NT2/D1 (cell line): Measurements from ENCODE around the gene IL21R.
"Not testable (repeated sequence)": the region's sequence is repeated elsewhere in the genome, so short reads cannot be mapped to it uniquely, and the experiment has no call there.

ENCODE experiments used
- DNase-seq: peaks from one replicate; pipeline ENCODE4 v3.0.0-alpha.2; 2011; ENCODE audit warnings: low read depth, low spot score
- H3K27me3 ChIP-seq: 2 replicates; pipeline ENCODE4 v1.6.0; 2011; ENCODE audit warnings: mild to moderate bottlenecking; ENCODE audit not compliant: insufficient read length, insufficient read depth
- H3K36me3 ChIP-seq: 2 replicates; pipeline ENCODE4 v1.6.1; 2011; ENCODE audit warnings: mild to moderate bottlenecking, low read length, mixed read lengths; ENCODE audit not compliant: insufficient read depth, insufficient read length
- H3K4me1 ChIP-seq: 2 replicates; pipeline ENCODE4 v1.5.1; 2011; ENCODE audit not compliant: insufficient read depth, insufficient read length
- H3K4me3 ChIP-seq: 2 replicates; pipeline ENCODE4 v1.5.1; 2011; ENCODE audit warnings: low read depth; ENCODE audit not compliant: insufficient read length
- H3K9ac ChIP-seq: 2 replicates; pipeline ENCODE4 v1.6.0; 2011; ENCODE audit warnings: low read depth; ENCODE audit not compliant: insufficient read length
- H3K9me3 ChIP-seq: 2 replicates; pipeline ENCODE4 v1.5.1; 2011; ENCODE audit warnings: mild to moderate bottlenecking, low read length; ENCODE audit not compliant: insufficient read depth
- SUZ12 ChIP-seq: IDR thresholded peaks from 2 replicates; pipeline ENCODE4 v1.6.1; 2011; ENCODE audit not compliant: insufficient read length, insufficient read depth; ENCODE audit errors: extremely low read depth
- YY1 ChIP-seq: IDR thresholded peaks from 2 replicates; pipeline ENCODE4 v1.6.1; 2011; ENCODE audit not compliant: insufficient read length, insufficient read depth
- ZNF274 ChIP-seq: IDR thresholded peaks from 2 replicates; pipeline ENCODE4 v1.6.1; 2011; ENCODE audit warnings: mild to moderate bottlenecking, low read depth, low read length

The IL21R gene

GRCh38 chr16:27394516-27394915 lies 7.5 kb upstream of the IL21R start:
- H3K4me1 ChIP-seq: no peaks in the 10 kb centered on the region
- peaks cover 18% of the 10 kb centered on the region for H3K9me3 ChIP-seq
- DNase-seq: no peak
- H3K36me3 ChIP-seq: no peaks in the 10 kb centered on the region
- TF ChIP-seq ZNF274 (no peak), SUZ12 (no peak), YY1 (no peak)
- H3K27me3 ChIP-seq: no peaks in the 10 kb centered on the region
- no peak overlapping the region for H3K4me3 ChIP-seq
- H3K9ac ChIP-seq: no peak overlapping the region

GRCh38 chr16:27398341-27398893 lies 3.6 kb upstream of the IL21R start:
- H3K9me3 ChIP-seq, H3K27me3 ChIP-seq, H3K36me3 ChIP-seq, H3K4me1 ChIP-seq, H3K4me3 ChIP-seq, H3K9ac ChIP-seq, DNase-seq: not testable (repeated sequence)

- no peak overlapping the region for H3K4me3 ChIP-seq
- peaks cover 5% of the 10 kb centered on the region for H3K4me1 ChIP-seq
- no peak for TF ChIP-seq SUZ12
- DNase-seq: no peak
- peaks cover 8% of the 10 kb centered on the region; the same call in 1 of the 2 replicates for H3K9me3 ChIP-seq
- H3K27me3 ChIP-seq: no peaks in the 10 kb centered on the region
- H3K9ac ChIP-seq: no peak overlapping the region
- H3K36me3 ChIP-seq: no peaks in the 10 kb centered on the region
Observed at GRCh38 chr16:27398894-27399853, 2.8 kb upstream of the IL21R start.

GRCh38 chr16:27399969-27400368 lies 2.0 kb upstream of the IL21R start:
- H3K4me3 ChIP-seq: no peak overlapping the region
- no peak for TF ChIP-seq SUZ12
- no peak for DNase-seq
- no peak overlapping the region for H3K9ac ChIP-seq
- H3K27me3 ChIP-seq: no peaks in the 10 kb centered on the region
- no peaks in the 10 kb centered on the region for H3K36me3 ChIP-seq
- peaks cover 6% of the 10 kb centered on the region; the same call in 1 of the 2 replicates for H3K9me3 ChIP-seq
- peaks cover 5% of the 10 kb centered on the region for H3K4me1 ChIP-seq

- H3K9me3 ChIP-seq: no peaks in the 10 kb centered on the region
- H3K27me3 ChIP-seq: no peaks in the 10 kb centered on the region
- H3K4me3 ChIP-seq: no peak overlapping the region
- no peak for DNase-seq
- TF ChIP-seq ZNF274 (no peak), SUZ12 (no peak), YY1 (no peak)
- H3K36me3 ChIP-seq: no peaks in the 10 kb centered on the region
- H3K4me1 ChIP-seq: peaks cover 5% of the 10 kb centered on the region
- no peak overlapping the region for H3K9ac ChIP-seq
Observed at GRCh38 chr16:27400751-27401620, 988 bp upstream of the IL21R start.

- Histone ChIP-seq H3K4me1 (peaks cover 5% of the 10 kb centered on the region), H3K27me3 (no peaks in the 10 kb centered on the region), H3K4me3 (no peak overlapping the region), H3K36me3 (no peaks in the 10 kb centered on the region), H3K9me3 (no peaks in the 10 kb centered on the region), H3K9ac (no peak overlapping the region)
- no peak for DNase-seq
- TF ChIP-seq SUZ12 (no peak), YY1 (no peak), ZNF274 (no peak)
Observed at GRCh38 chr16:27402569-27402963, 592 bp downstream of the IL21R start.

- Histone ChIP-seq H3K9ac (no peak overlapping the region), H3K9me3 (no peaks in the 10 kb centered on the region), H3K4me1 (peaks cover 5% of the 10 kb centered on the region), H3K4me3 (no peak overlapping the region), H3K36me3 (no peaks in the 10 kb centered on the region), H3K27me3 (no peaks in the 10 kb centered on the region)
- TF ChIP-seq SUZ12: no peak
- TF ChIP-seq ZNF274: no peak
- no peak for TF ChIP-seq YY1
- no peak for DNase-seq
Observed at GRCh38 chr16:27402964-27403600, 1.1 kb downstream of the IL21R start.
